ENCODE data around the gene GAREM1.

Gene GAREM1

GRCh38 chr18:32372047-32372380 is 98.7 kb downstream of the GAREM1 start:
- TF ChIP-seq CTCF (IDR thresholded peaks at IDR 0.05; ENCODE audit: borderline replicate concordance, insufficient read depth, low read depth, low read length), result no peak
- H3K4me3 ChIP-seq (ENCODE audit: low read depth, low read length), result no peak overlapping the region

GRCh38 chr18:32371384-32371783 is 99.3 kb downstream of the GAREM1 start:
- no peak overlapping the region for H3K4me3 ChIP-seq (ENCODE audit: low read depth, low read length)
- no peak for TF ChIP-seq CTCF (IDR thresholded peaks at IDR 0.05; ENCODE audit: borderline replicate concordance, insufficient read depth, low read depth, low read length)

GRCh38 chr18:32368991-32369390 is 101.7 kb downstream of the GAREM1 start:
- no peak overlapping the region for H3K4me3 ChIP-seq (ENCODE audit: low read depth, low read length)
- no peak for TF ChIP-seq CTCF (IDR thresholded peaks at IDR 0.05; ENCODE audit: borderline replicate concordance, insufficient read depth, low read depth, low read length)

GRCh38 chr18:32368170-32368569 is 102.5 kb downstream of the GAREM1 start:
- no peak overlapping the region for H3K4me3 ChIP-seq (ENCODE audit: low read depth, low read length)
- TF ChIP-seq CTCF (IDR thresholded peaks at IDR 0.05; ENCODE audit: borderline replicate concordance, insufficient read depth, low read depth, low read length), result no peak

GRCh38 chr18:32366586-32367538 is 103.8 kb downstream of the GAREM1 start:
- no peak overlapping the region for H3K4me3 ChIP-seq (ENCODE audit: low read depth, low read length)
- TF ChIP-seq CTCF (IDR thresholded peaks at IDR 0.05; ENCODE audit: borderline replicate concordance, insufficient read depth, low read depth, low read length), result no peak

GRCh38 chr18:32362484-32362883 is 108.2 kb downstream of the GAREM1 start:
- H3K4me3 ChIP-seq (ENCODE audit: low read depth, low read length), result no peak overlapping the region
- no peak for TF ChIP-seq CTCF (IDR thresholded peaks at IDR 0.05; ENCODE audit: borderline replicate concordance, insufficient read depth, low read depth, low read length)
